Measurements from ENCODE around the gene TUBG1.
"Not testable (repeated sequence)": the region's sequence is repeated elsewhere in the genome, so short reads cannot be mapped to it uniquely, and the experiment has no call there.

TUBG1 gene

GRCh38 chr17:42623732-42624596, 14.5 kb downstream of the TUBG1 start:
- no peak for TF ChIP-seq POLR2A (IDR thresholded peaks at IDR 0.05; ENCODE audit: extremely low read depth, insufficient read length)
- TF ChIP-seq CTCF (IDR thresholded peaks at IDR 0.05; ENCODE audit: low read depth, low read length), result peak; percentile 7
- no peak overlapping the region for H3K4me3 ChIP-seq (ENCODE audit: low read depth, low read length)
- no peak for DNase-seq (ENCODE audit: low read depth)

- not testable (repeated sequence) for DNase-seq (ENCODE audit: low read depth); H3K4me3 ChIP-seq (ENCODE audit: low read depth, low read length)
Observed at GRCh38 chr17:42627032-42627764, 17.7 kb downstream of the TUBG1 start.

- DNase-seq (ENCODE audit: low read depth), result peak; percentile 62
- TF ChIP-seq MAX (IDR thresholded peaks at IDR 0.05; ENCODE audit: low read depth, low read length) (no peak), CTCF (IDR thresholded peaks at IDR 0.05; ENCODE audit: low read depth, low read length) (no peak), POLR2A (IDR thresholded peaks at IDR 0.05; ENCODE audit: extremely low read depth, insufficient read length) (no peak), MYC (IDR thresholded peaks at IDR 0.05; ENCODE audit: low read depth, low read length) (no peak)
- no peak overlapping the region for H3K4me3 ChIP-seq (ENCODE audit: low read depth, low read length)
Observed at GRCh38 chr17:42629411-42630009, 20.0 kb downstream of the TUBG1 start.

- TF ChIP-seq MYC (IDR thresholded peaks at IDR 0.05; ENCODE audit: low read depth, low read length), result no peak
- no peak for TF ChIP-seq POLR2A (IDR thresholded peaks at IDR 0.05; ENCODE audit: extremely low read depth, insufficient read length)
- TF ChIP-seq CTCF (IDR thresholded peaks at IDR 0.05; ENCODE audit: low read depth, low read length), result no peak
- TF ChIP-seq MAX (IDR thresholded peaks at IDR 0.05; ENCODE audit: low read depth, low read length), result no peak
- no peak overlapping the region for H3K4me3 ChIP-seq (ENCODE audit: low read depth, low read length)
- DNase-seq (ENCODE audit: low read depth), result no peak
Observed at GRCh38 chr17:42632949-42633444, 23.5 kb downstream of the TUBG1 start.

GRCh38 chr17:42639525-42640113, 30.1 kb downstream of the TUBG1 start:
- TF ChIP-seq CTCF (IDR thresholded peaks at IDR 0.05; ENCODE audit: low read depth, low read length) (no peak), MYC (IDR thresholded peaks at IDR 0.05; ENCODE audit: low read depth, low read length) (no peak), MAX (IDR thresholded peaks at IDR 0.05; ENCODE audit: low read depth, low read length) (no peak), POLR2A (IDR thresholded peaks at IDR 0.05; ENCODE audit: extremely low read depth, insufficient read length) (no peak)
- peak; percentile 26 for DNase-seq (ENCODE audit: low read depth)
- H3K4me3 ChIP-seq (ENCODE audit: low read depth, low read length), result no peak overlapping the region

GRCh38 chr17:42640121-42640520, 30.6 kb downstream of the TUBG1 start:
- no peak overlapping the region for H3K4me3 ChIP-seq (ENCODE audit: low read depth, low read length)
- TF ChIP-seq POLR2A (IDR thresholded peaks at IDR 0.05; ENCODE audit: extremely low read depth, insufficient read length) (no peak), MYC (IDR thresholded peaks at IDR 0.05; ENCODE audit: low read depth, low read length) (no peak), CTCF (IDR thresholded peaks at IDR 0.05; ENCODE audit: low read depth, low read length) (no peak), MAX (IDR thresholded peaks at IDR 0.05; ENCODE audit: low read depth, low read length) (no peak)
- DNase-seq (ENCODE audit: low read depth), result no peak
